GM19238 (cell line): ENCODE data around the gene DGKG.

Source experiments
- DNase-seq: peaks from one replicate; pipeline ENCODE4 v3.0.0; 2011; ENCODE audit warnings: low spot score; ENCODE audit not compliant: insufficient read length

Gene DGKG

DNA sequence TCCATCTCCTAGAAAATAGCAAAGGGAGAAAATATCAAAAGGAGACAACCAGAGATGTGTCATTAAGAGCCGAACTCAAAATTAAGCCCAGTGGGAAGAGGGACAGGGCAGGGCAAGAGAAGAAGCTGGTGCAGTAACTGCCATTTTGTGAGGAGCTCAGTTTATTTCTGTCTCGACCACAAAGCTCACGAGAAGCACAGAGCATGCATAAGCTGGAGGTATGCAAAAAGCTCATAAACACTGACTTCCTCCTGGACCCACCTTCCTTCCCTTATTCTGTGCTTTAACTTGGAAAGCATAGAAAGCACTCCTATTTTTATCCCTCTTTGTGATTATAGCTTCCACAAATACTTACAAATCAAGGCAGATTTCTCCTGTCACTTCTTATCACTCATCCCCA is 81.3 kb downstream of the DGKG start:
- no peak for DNase-seq

DNA sequence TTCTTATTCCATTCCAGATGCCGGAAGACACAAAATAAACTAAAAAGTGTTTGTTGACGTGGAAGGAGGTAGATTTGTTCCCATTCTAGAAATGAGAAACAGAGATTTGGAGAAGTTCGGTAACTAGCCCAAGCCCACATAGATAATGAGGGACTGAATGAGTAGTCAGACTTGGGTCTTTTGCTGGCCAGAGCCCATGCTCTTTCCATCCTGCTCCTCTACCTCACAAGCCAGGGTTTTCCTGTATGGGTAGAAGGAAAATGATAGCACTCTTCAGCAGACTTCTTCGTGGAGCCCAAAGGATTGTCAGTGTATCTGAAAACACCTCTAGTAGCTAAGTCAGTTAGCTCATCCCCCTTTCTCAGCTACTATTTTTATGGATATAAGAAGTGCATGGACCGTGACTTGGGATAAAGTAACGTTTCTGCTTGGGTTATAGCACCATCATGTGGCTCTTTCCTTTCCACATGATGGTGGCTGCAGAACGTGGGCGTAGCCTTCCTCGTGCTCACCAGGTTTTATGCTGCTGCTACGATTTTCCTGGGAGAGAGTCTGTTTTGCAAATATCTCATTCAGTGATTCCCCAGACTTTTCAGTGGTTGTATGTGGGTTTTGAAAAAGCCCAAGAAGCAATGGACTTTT is 84.6 kb downstream of the DGKG start:
- DNase-seq = no peak

- no peak for DNase-seq
These were observed 86.6 kb downstream of the DGKG start for GRCh38 chr3:186275436-186275835.

- no peak for DNase-seq
These were observed 88.4 kb downstream of the DGKG start for GRCh38 chr3:186273586-186273985.

GRCh38 chr3:186270701-186271100 is 91.3 kb downstream of the DGKG start:
- DNase-seq = no peak

DNA sequence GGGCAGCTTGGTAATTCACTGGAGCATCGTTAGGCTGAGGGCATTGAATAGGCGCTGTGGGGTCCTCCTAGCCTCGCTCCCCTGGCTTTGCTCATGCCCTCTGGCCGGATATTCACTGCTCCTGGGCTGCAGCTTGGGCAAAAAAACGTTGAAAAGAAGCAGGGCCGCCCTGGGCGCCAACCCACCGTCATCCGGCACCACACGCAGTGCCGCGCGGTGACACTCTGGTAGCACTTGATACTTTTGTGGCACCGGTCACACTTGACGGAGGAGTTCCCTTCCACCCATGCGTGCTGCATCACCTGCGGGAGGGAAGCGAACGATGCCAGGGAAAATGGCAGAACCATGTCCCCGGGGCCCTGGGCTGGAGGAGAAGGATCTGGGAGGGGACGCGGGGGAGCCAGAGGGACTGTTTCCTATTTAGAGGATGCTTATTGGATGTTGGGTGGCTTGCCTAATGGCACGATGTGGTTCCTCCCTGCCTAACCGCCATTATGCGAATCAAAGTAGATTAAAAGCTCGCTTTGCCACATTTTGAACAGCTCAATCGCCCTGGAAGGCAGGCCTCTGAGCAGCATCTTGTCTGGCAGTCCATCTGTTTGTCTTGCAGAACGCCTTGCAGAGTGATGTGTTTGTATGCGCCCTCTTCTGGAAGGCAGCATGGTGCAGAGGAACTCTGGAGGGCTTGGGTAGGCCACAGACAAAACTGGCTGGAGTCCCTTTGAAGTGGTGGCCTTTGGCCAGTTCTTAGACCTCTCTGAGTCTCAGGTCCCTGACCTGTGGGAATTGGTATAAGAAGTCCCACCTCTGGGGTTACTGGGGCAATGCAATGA is 93.2 kb downstream of the DGKG start:
- DNase-seq = no peak

DNA sequence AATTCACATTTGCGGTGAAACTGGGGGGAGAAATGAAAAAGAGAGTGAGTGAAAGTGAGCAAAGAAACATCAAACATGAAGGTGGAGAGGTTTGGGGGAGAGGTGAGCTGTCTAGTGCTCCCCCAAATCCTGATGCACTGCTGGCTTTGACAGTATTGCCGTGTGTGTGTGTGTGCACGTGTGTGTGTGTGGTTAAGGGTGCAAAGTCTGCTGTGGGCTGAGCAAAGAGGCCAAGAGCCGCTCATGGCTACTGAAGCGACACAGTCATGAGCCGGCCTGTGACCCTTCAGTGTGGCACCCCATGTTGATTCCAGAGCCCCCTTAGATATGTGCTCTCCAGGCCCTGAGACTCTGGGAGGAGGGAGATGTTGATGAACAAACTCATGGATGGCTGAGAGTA is 94.3 kb downstream of the DGKG start:
- DNase-seq = no peak

DNA sequence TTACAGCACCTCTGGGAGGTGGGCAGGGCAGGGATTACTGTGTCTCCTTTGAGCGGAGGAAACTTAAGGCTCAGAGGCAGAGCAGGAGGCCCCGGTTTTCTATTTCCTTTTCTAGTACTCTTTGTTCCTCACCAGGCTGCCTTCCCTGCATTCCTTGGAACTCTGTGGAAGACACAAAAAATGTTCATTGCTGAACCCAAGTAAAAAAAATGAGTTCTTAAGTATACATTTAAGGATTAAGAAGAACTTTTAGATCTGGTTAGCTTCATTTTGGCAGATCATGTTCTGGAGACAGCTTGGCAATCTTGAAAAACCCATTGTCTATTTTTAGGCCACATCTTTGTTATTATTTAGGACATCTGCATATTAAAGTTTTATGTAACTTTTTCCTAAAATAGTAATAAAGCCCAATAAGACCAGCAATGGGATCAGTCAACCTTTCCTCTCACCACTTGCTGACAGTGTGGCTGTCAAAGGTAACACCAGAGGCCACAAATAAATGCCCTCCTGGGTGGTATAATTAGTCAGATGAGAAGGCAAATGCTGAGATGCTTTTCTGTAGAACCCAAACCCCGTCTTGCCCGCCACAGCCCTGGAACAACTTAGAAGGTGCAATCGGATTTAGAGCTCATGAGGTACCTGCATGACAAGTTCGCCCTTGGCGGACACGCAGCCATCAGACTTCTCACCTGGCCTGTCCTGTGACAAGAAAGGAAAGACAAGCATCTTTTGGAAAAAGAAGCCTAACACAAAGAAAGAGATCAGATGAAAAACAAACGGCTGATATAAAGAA is 97.2 kb downstream of the DGKG start:
- no peak for DNase-seq

DNA sequence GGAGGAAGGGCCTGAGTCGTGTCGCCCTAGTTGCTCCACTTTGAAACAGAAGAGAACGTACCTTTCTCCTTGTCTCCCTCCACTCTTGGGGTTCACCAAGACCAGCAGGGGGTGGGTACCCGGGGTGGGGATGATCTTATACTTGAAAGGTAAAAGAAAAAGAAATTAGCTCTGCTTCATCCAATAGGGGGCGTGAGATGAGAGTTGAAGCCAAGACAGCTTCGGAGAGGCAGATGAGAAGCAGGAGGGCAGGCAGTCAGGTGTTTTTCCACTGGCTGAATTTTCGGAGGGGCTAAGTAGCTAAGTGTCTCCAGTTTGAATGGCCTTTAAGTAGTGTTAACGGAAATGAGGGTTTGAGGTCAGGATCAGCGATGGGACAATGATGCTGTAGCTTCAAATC is 100.4 kb downstream of the DGKG start:
- no peak for DNase-seq

DNA sequence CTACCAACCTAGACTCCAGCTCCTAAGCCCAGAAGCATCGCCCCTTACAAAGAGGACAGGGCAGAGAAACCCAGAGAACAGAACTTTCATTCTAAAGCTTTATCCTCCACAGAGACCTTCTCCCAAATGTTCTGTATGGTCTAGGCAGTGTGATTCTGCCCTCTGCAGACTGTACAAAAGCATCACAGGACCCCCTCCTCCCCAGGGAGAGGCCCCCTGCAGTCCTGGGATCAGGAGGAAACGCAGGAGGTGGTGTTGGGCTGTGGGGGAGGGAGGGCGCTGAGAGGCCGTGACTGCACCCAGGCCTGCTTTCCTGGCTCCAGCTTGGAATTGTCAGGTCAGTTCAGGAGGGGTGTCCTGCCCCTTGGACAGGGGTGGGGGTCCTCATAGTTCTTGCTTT is 101.3 kb downstream of the DGKG start:
- DNase-seq = no peak

GRCh38 chr3:186259612-186260383 is 102.2 kb downstream of the DGKG start:
- peak; percentile 62 for DNase-seq

DNA sequence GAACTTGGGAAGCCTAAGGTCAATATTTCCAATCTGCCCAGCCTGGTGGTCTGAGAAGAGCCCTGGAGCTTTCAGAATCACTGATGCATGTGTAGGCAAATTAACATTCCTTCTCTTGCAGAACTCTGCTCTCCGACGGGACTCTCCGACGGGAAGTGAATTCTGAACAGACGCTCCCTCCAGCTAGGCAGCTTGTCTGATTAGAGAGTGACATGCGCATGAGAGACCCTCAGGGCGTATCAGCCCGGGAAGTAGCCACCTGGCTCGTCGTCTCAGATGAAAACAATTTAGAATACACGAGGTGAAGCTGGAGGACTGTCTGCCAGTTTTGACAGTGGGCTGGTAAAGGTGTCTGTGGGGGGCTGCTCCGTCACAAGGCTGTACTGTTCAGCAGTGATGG is 103.1 kb downstream of the DGKG start:
- no peak for DNase-seq

DNA sequence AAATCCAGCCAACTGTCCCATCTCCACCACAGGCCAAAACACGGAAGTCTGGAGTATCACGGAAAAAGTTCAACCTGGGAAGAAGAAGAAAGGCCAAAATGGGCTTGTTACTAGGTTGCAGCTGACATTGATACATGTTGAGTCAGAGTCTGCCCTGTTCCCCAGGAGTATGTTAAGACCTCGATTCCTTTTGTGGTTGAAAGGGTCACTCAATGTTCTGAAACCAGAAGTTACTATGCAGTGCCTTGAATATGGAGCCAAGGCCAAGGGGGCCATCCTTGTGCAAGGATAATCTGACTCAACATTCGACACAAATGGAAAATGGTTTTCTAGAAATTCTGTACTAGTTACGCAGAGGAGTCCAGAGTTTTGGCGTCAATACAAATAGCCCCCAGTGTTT is 104.2 kb downstream of the DGKG start:
- no peak for DNase-seq

GRCh38 chr3:186255703-186256331 is 106.2 kb downstream of the DGKG start:
- no peak for DNase-seq

GRCh38 chr3:186254676-186255650 is 107.1 kb downstream of the DGKG start:
- DNase-seq = no peak

DNA sequence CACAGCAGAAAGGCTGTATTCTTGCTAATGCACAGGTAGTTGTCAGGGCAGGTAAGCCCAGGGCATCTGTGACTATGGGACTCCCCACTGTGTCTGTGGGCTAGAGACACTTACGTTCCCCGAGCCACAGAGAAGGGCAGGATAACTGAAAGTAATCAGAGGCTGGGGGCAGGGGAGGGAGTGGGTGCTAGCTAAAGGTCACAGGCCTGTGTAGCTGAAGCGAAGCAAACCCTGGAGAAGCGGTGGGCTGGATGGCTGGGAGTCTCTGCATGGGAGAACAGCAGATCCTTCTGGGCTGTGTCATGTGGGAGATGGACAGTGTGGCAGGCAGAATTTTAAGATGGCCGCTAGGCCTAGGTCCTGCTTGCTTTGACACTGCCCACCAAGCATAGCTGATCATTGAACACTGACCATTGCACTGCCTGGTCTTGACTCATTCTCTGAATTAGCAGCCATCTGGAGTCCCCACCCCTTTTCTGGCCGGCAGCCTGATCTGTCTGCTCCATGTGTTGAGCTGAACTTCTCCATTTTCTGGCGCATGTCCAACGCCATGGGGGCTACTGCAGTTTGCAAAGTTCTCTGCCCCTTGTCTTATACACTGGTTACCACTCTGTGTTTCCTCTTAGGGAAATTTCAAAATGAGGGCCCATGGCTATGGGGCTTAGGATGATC is 110.0 kb downstream of the DGKG start:
- no peak for DNase-seq

DNA sequence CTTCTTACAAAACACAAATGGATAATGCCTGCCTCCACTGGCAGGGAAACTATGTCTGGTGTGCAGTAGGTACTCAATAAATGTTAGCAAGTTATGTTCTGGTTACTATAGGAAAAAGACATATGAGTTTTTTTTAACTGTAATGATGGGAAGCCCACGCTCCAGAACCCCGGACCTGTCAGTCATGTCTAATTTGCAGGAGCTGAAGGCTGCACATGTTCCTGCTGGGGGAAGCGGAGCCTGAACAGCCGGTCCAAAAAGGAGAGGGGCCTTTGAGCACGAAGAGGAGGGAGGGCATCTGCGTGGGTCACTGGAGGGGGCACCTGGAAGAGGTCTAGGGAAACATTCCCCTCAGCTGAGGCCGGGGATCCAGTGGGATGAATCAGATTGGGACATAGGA is 113.2 kb downstream of the DGKG start:
- DNase-seq = no peak

GRCh38 chr3:186247821-186248814 is 113.9 kb downstream of the DGKG start:
- DNase-seq = no peak
